Pancreas (tissue), 10 donors: ENCODE results near the gene SLC5A1. TPM values are rescaled to one million over a fixed set of nuclear protein-coding genes. Genes with fewer than 3 reads are reported as not detected.

ENCODE experiments used
- ATAC-seq, 4 donors: fragments of 200-7000 bp; cut with Tn5 transposase; one replicate each; pipeline versions ENCODE4 v1.8.0 to v1.9.1; 2020; ENCODE audit warnings: mild to moderate bottlenecking in 4 of 4, moderate library complexity in 4 of 4
- DNase-seq, 6 donors: peaks; one replicate each; pipeline ENCODE4 v3.0.0-alpha.2; 2020
- FAIRE-seq: peaks from 2 replicates; lab custom pipeline; 2012; peaks lifted over from hg19 to GRCh38; lab: Jason Lieb, UNC
- H3K27ac ChIP-seq, 4 donors: fragments of 200-600 bp; sonication (generic); 1 replicate in 3 of 4; 2 replicates in 1 of 4; pipeline versions ENCODE4 v1.5.0 to v1.8.0; 2020
- H3K27me3 ChIP-seq, 4 donors: fragments of 200-600 bp; one replicate each; pipeline ENCODE4 v1.8.0; 2021
- H3K36me3 ChIP-seq, 3 donors: fragments of 200-600 bp; sonication (generic) in 1 of 3; one replicate each; pipeline versions ENCODE4 v1.5.0 to v1.8.0; 2020 to 2021
- H3K4me1 ChIP-seq, 3 donors: fragments of 200-600 bp; one replicate each; pipeline ENCODE4 v1.8.0; 2021
- H3K4me3 ChIP-seq, 4 donors: fragments of 200-600 bp; sonication (generic) in 2 of 4; one replicate each; pipeline versions ENCODE4 v1.5.0 to v1.8.0; 2020 to 2021
- H3K9me3 ChIP-seq, 4 donors: fragments of 200-600 bp; one replicate each; pipeline ENCODE4 v1.8.0; 2021
- WGBS, 2 donors: extraction: QIAGEN DNeasy Blood & Tissue Kit; methylation state at CpG; one replicate each; pipeline ENCODE4 v1.1.7; 2013; 5-methylcytosine and 5-hydroxymethylcytosine counted together
- intact Hi-C, 3 donors: fragments of 100-400 bp; cut with DNase I; formaldehyde crosslinking; loops; one replicate each; pipeline versions ENCODE4 v1.11.1 to v1.14.2; 2022
- polyA plus RNA-seq, 2 donors: library from polyadenylated mRNA; stranded (reverse); fragments of 200-250 nt; gene quantifications; one replicate each; pipeline ENCODE4 v1.2.3, GENCODE V29; 2013
- total RNA-seq, 6 donors: library from RNA; stranded (reverse); fragmentation: NEBNext Ultra II Directional in 4 of 6; extraction: Animal tissue kit (Norgen Biotek cat#: 25700) in 4 of 6; gene quantifications; one replicate each; pipeline versions ENCODE4 v1.2.1 to v1.2.4, GENCODE V29; 2021 to 2023
- TF ChIP-seq, protein P1 (sequence below), 4 donors: fragments of 200-600 bp; sonication (generic) in 3 of 4; IDR thresholded peaks; one replicate each; pipeline versions ENCODE4 v1.5.0 to v1.8.0; 2021; ENCODE audit warnings: antibody characterized with exemption in 4 of 4
- donor health status: healthy with polysubstance abuse.
- donor health status: DM: no; HTN: no; CAD: no; lungs with moderate emphysema.
- donor health status: DM: no; HTN: no; CAD: no.
- donor health status: control.
- donor health status: control.
- donor health status: Bipolar disorder and iron deficiency.
- donor health status: DM: yes; HTN: yes; CAD: no.
- donor health status: DM: no; HTN: no; CAD: no.
- donor health status: DM: no; HTN: no; CAD: no.
- donor health status: DM: yes; HTN: yes; CAD: no.

The SLC5A1 gene
- total and polyA plus RNA-seq, 8 donors, result 0.51 to 5.9 (median 2.6) TPM

DNA sequence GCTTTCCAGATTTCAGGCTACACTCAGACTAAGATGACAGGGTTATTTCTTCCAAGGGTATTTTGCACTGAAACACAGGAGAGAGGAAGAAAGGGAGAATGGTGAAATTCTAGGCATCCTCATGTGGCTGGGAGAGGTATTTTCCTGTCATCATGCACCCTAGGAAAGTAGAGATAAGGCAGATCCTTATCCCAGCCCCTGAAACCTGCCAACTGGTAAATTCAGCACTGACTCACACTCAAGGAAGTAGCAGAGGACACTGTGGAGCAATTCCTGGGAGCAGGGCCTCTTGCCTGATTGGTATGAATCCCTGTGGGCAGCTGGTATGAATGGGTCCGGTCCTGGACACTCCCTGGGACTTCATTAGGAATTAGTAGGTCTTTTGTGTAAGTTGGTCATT lies 37.6 kb upstream of the SLC5A1 start:
- TF ChIP-seq, protein P1, sequence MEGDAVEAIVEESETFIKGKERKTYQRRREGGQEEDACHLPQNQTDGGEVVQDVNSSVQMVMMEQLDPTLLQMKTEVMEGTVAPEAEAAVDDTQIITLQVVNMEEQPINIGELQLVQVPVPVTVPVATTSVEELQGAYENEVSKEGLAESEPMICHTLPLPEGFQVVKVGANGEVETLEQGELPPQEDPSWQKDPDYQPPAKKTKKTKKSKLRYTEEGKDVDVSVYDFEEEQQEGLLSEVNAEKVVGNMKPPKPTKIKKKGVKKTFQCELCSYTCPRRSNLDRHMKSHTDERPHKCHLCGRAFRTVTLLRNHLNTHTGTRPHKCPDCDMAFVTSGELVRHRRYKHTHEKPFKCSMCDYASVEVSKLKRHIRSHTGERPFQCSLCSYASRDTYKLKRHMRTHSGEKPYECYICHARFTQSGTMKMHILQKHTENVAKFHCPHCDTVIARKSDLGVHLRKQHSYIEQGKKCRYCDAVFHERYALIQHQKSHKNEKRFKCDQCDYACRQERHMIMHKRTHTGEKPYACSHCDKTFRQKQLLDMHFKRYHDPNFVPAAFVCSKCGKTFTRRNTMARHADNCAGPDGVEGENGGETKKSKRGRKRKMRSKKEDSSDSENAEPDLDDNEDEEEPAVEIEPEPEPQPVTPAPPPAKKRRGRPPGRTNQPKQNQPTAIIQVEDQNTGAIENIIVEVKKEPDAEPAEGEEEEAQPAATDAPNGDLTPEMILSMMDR (IDR thresholded peaks at IDR 0.05), result no peak
- ATAC-seq, result peak in 2 of 4 donors; percentile 59 to 65
- intact Hi-C loops, result no loop called here

DNA sequence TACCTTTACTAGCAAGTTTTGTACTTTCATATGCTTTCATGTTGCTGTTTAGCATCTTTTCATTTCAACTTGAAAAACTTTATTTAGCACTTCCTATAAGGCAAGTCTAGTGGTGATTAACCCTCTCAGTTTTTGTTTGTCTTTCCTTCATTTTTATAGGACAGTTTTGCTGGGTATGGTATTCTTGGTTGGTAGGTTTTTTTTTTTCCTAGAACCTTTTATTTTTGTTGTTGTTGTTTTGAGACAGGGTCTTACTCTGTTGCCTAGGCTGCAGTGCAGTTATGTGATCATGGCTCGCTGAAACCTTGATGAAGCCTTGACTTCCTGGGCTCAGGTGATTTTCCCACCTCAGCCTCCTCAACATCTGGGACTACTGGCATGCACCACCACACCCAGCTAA lies 29.9 kb upstream of the SLC5A1 start:
- Histone ChIP-seq H3K9me3 (no peaks in the 10 kb centered on the region), H3K4me1 (no peaks in the 10 kb centered on the region), H3K27me3 (no peaks in the 10 kb centered on the region), H3K27ac (no peak overlapping the region), H3K4me3 (no peak overlapping the region), H3K36me3 (no peaks in the 10 kb centered on the region)
- WGBS, 2 donors, result 88 to 95% methylated on average over 1 of the region's 1 CpG
- no peak for FAIRE-seq
- intact Hi-C loops, result no loop called here
- TF ChIP-seq, protein P1 (IDR thresholded peaks at IDR 0.05), result no peak
- ATAC-seq, result no peak
- DNase-seq, result no peak

More for the DNA sequence above, 37.6 kb upstream of the SLC5A1 start:
- 41 to 58% methylated on average over 1 of the region's 1 CpG for whole genome bisulfite sequencing, 2 donors
- Histone ChIP-seq H3K9me3 (no peaks in the 10 kb centered on the region), H3K27me3 (no peaks in the 10 kb centered on the region), H3K4me3 (no peak overlapping the region), H3K36me3 (no peaks in the 10 kb centered on the region), H3K4me1 (no peaks in the 10 kb centered on the region), H3K27ac (no peak overlapping the region)
- FAIRE-seq, result no peak
- DNase-seq, result no peak

DNA sequence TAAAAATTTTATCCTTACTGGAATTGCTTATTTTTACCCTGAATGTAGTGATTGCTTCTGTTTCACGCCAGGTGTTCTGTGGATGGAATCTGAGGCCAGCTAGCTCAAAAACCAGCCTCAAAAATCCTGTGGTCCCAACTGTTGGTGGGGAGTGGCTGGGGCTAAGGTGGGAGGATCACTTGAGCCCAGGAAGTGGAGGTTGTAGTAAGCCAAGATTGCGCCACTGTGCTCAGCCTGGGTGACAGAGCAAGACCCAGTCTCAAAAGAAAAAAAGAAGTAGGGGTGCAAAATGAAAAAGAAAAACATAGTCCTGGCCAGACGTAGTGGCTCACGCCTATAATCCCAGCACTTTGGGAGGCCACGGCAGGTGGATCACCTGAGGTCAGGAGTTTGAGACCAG lies 27.0 kb upstream of the SLC5A1 start:
- no peaks in the 10 kb centered on the region for H3K36me3 ChIP-seq

DNA sequence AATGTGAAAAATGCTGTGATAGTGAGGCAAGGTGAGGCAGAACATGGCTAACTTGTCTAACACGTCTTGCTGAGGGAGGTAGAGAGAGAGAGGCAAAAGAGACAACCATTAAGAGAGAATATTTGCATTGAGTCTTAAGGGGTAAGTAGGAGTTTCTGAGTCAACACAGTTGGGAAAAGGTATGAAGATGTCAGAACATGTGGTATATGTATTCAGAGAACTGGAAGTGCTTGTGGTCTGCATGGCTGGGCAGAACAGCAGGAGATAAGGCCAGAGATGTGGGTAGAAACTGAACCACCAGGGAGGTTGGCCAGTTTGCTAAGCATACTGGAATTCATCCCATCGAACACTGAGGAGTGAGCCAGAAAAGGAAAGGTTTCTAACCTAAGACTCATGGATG lies 25.0 kb upstream of the SLC5A1 start:
- intact Hi-C loops, result no loop called here
- no peak for ATAC-seq
- no peak for FAIRE-seq
- H3K4me1 ChIP-seq, result no peaks in the 10 kb centered on the region
- TF ChIP-seq, protein P1 (IDR thresholded peaks at IDR 0.05), result no peak
- 34 to 52% methylated on average over 2 of the region's 2 CpGs for WGBS, 2 donors
- no peaks in the 10 kb centered on the region for H3K36me3 ChIP-seq
- H3K27ac ChIP-seq, result no peak overlapping the region
- no peak for DNase-seq
- H3K4me3 ChIP-seq, result no peak overlapping the region
- H3K27me3 ChIP-seq, result no peaks in the 10 kb centered on the region
- H3K9me3 ChIP-seq, result no peaks in the 10 kb centered on the region

More for the DNA sequence above, 27.0 kb upstream of the SLC5A1 start:
- FAIRE-seq, result no peak
- intact Hi-C loops, result no loop called here
- H3K9me3 ChIP-seq, result no peaks in the 10 kb centered on the region
- H3K27me3 ChIP-seq, result no peaks in the 10 kb centered on the region
- H3K4me1 ChIP-seq, result no peaks in the 10 kb centered on the region
- H3K27ac ChIP-seq, result no peak overlapping the region
- H3K4me3 ChIP-seq, result no peak overlapping the region
- TF ChIP-seq, protein P1 (IDR thresholded peaks at IDR 0.05), result no peak
- WGBS, 2 donors, result 69 to 80% methylated on average over 5 of the region's 5 CpGs
- ATAC-seq, result no peak
- no peak for DNase-seq

DNA sequence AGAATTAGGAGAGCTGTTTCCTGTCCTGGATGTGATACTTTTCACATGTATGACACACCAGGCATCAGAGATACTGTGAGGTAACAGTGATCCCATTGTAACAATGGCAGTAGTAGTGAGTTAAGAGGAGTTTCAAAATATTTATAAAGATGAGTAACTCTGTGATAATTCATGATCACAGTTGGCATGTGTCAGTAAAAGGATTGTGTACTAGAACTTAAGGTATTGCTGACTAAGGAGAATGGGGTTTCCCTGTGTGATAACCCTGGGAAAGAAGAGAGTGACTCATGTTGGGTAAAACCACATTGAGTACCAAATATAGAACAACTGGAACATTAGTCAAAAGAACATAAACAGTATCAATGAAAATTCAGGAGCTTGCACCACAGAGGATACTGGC lies 22.9 kb upstream of the SLC5A1 start:
- Histone ChIP-seq H3K36me3 (no peaks in the 10 kb centered on the region), H3K9me3 (no peaks in the 10 kb centered on the region), H3K4me1 (no peaks in the 10 kb centered on the region), H3K27me3 (no peaks in the 10 kb centered on the region), H3K27ac (no peak overlapping the region), H3K4me3 (no peak overlapping the region)
- intact Hi-C loops, result no loop called here
- ATAC-seq (peak in 1 of 4 donors; percentile 27), FAIRE-seq (no peak), DNase-seq (no peak)
- TF ChIP-seq, protein P1 (IDR thresholded peaks at IDR 0.05), result no peak
